ENCODE data around the gene NAE1. TPM values are rescaled to one million over a fixed set of nuclear protein-coding genes. Genes with fewer than 3 reads are reported as not detected.

Gene NAE1
- total RNA-seq, 6 experiments from 2014 or later = 16.4 to 22.7 (median 20.2) TPM

DNA sequence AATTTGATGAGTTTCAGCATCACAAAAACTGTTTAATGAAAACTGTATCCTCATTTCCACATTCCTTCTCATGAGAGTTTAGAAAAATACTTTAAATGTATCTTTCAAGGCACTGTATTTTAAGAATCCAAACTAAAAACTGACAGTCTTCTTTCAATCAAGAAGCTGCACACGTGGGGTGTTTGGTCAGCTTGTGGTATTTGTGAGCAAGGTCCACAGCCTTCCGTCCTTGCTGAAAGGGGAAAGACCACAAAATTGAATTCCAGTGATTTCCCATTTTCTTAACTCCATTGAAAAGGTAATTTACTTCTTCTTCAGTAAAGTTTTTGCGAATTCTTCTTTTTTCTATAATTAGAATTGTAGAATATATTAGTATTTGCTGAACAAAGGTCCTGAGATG, 76.0 kb downstream of the NAE1 start:
- DNase-seq = no peak
- H3K36me3 ChIP-seq = no peaks in the 10 kb centered on the region
- no peaks in the 10 kb centered on the region for H3K27me3 ChIP-seq
- no peak for ATAC-seq
- TF ChIP-seq, protein P1, sequence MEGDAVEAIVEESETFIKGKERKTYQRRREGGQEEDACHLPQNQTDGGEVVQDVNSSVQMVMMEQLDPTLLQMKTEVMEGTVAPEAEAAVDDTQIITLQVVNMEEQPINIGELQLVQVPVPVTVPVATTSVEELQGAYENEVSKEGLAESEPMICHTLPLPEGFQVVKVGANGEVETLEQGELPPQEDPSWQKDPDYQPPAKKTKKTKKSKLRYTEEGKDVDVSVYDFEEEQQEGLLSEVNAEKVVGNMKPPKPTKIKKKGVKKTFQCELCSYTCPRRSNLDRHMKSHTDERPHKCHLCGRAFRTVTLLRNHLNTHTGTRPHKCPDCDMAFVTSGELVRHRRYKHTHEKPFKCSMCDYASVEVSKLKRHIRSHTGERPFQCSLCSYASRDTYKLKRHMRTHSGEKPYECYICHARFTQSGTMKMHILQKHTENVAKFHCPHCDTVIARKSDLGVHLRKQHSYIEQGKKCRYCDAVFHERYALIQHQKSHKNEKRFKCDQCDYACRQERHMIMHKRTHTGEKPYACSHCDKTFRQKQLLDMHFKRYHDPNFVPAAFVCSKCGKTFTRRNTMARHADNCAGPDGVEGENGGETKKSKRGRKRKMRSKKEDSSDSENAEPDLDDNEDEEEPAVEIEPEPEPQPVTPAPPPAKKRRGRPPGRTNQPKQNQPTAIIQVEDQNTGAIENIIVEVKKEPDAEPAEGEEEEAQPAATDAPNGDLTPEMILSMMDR (IDR thresholded peaks at IDR 0.05) = no peak
- TF ChIP-seq POLR2A (IDR thresholded peaks at IDR 0.05) = no peak
- intact Hi-C loops (cut with DNase I) = no loop called here
- H3K4me1 ChIP-seq = peaks cover 0 to 9% (median 6%) of the 10 kb centered on the region in 4 donors
- WGBS (ENCODE audit: insufficient coverage, low coverage, low lambda C conversion rate, missing lambda C conversion rate) = 25% methylated on average over 3 of the region's 3 CpGs
- H3K27ac ChIP-seq = no peak overlapping the region
- H3K4me3 ChIP-seq = no peak overlapping the region
- H3K9me3 ChIP-seq = no peaks in the 10 kb centered on the region

DNA sequence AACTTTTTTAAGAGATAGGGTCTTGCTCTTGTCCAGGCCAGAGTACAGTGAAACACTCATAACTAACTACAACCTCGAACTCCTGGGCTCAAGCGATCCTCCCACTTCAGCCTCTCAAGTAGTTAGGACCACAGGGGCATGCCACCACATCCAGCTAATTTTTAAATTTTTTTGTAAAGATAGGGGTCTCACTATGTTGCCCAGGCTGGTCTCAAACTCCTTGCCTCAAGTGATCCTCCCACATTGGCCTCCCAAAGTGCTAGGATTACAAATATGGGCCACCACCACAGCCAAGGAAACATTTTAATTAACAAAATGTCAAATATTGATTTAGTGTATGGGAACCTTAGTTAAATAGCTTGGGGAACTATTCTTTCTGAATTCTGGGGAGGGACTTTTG, 76.6 kb downstream of the NAE1 start:
- Histone ChIP-seq H3K27me3 (no peaks in the 10 kb centered on the region), H3K36me3 (peaks cover 0 to 1% (median 0%) of the 10 kb centered on the region in 4 donors), H3K4me1 (peaks cover 0 to 15% (median 8%) of the 10 kb centered on the region in 4 donors), H3K4me3 (no peak overlapping the region), H3K9me3 (no peaks in the 10 kb centered on the region), H3K27ac (no peak overlapping the region)
- WGBS (ENCODE audit: insufficient coverage, low coverage, low lambda C conversion rate, missing lambda C conversion rate) = 93% methylated on average over 2 of the region's 2 CpGs
- intact Hi-C loops (cut with DNase I) = no loop called here
- DNase-seq (no peak), ATAC-seq (no peak)
- TF ChIP-seq POLR2A (IDR thresholded peaks at IDR 0.05) = no peak
- TF ChIP-seq, protein P1 (IDR thresholded peaks at IDR 0.05) = no peak

DNA sequence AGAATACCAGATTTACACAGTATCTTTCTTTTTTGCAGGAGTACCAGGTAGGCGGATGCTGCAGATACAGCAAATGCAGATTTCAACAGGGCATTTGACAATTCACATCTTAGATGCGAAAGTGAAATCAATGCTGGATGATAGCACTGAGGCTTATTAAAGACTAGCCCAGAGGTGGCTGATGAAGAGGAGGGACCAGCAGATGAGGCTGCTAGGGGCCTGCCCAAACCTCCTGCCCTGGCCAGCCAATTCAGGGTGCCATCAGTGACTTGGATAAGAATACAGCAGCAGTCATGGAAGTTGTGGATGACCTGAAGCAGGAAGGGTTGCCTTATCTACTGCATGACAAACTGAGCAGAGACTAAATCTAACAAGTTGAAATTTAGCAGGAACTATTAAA, 77.8 kb downstream of the NAE1 start:
- 89% methylated on average over 2 of the region's 2 CpGs for WGBS (ENCODE audit: insufficient coverage, low coverage, low lambda C conversion rate, missing lambda C conversion rate)

More for the DNA sequence above, 77.8 kb downstream of the NAE1 start:
- Histone ChIP-seq H3K36me3 (peaks cover 0 to 13% (median 5%) of the 10 kb centered on the region in 4 donors), H3K9me3 (no peaks in the 10 kb centered on the region), H3K4me3 (no peak overlapping the region), H3K27ac (no peak overlapping the region), H3K27me3 (no peaks in the 10 kb centered on the region), H3K4me1 (peaks cover 0 to 18% (median 9%) of the 10 kb centered on the region in 4 donors)
- no peak for TF ChIP-seq POLR2A (IDR thresholded peaks at IDR 0.05)
- ATAC-seq (no peak), DNase-seq (no peak)
- intact Hi-C loops (cut with DNase I) = no loop called here

Other genes with a start within 250 kb of the NAE1 start
- gene CMTM3, start 226.3 kb downstream of the NAE1 start, total RNA-seq = 1 to 10 TPM; 1.6 to 9.6 (median 5.4) TPM
- gene CMTM4, start 134.2 kb downstream of the NAE1 start, total RNA-seq = 10 to 100 TPM in 2 of 6 experiments, 1 to 10 TPM in 4; 5.1 to 14.8 (median 8.0) TPM
- gene DYNC1LI2, start 79.4 kb downstream of the NAE1 start, total RNA-seq = 10 to 100 TPM; 30.5 to 44.1 (median 37.9) TPM
- not detected for gene TERB1, start 29.4 kb downstream of the NAE1 start, total RNA-seq
- gene CA7, start 13.4 kb upstream of the NAE1 start, total RNA-seq = not detected
- 10 to 100 TPM in 3 of 6 experiments, 1 to 10 TPM in 3; 5.1 to 15.5 (median 10.8) TPM for gene PDP2, start 49.5 kb upstream of the NAE1 start, total RNA-seq
- under 1 TPM in 4 of 6 experiments, not detected in 2; 0.07 to 0.47 (median 0.22) TPM for gene CDH16, start 87.9 kb upstream of the NAE1 start, total RNA-seq
- gene RRAD, start 94.6 kb upstream of the NAE1 start, total RNA-seq = 1 to 10 TPM in 3 of 6 experiments, under 1 TPM in 2, not detected in 1; 0.51 to 7.7 (median 3.0) TPM
- 100 to 1,000 TPM in 2 of 6 experiments, 10 to 100 TPM in 4; 40.6 to 111 (median 47.4) TPM for gene CIAO2B, start 103.4 kb upstream of the NAE1 start, total RNA-seq
- gene CES2, start 104.5 kb upstream of the NAE1 start, total RNA-seq = 100 to 1,000 TPM; 226 to 357 (median 263) TPM
- gene CES3, start 130.3 kb upstream of the NAE1 start, total RNA-seq = 10 to 100 TPM; 19.1 to 82.4 (median 35.9) TPM
- 10 to 100 TPM in 4 of 6 experiments, 1 to 10 TPM in 2; 5.2 to 54.7 (median 15.3) TPM for gene CES4A, start 157.6 kb upstream of the NAE1 start, total RNA-seq
- 10 to 100 TPM in 5 of 6 experiments, 1 to 10 TPM in 1; 7.9 to 23.3 (median 18.9) TPM for gene CBFB, start 198.2 kb upstream of the NAE1 start, total RNA-seq

Data from right lobe of liver (tissue), 6 donors.